GM18526 (cell line): Measurements from ENCODE around the gene AFF2.

Experiments used
- POLR2A ChIP-seq: IDR thresholded peaks from 3 replicates; pipeline ENCODE4 v1.6.1; 2011; ENCODE audit not compliant: insufficient read length; ENCODE audit errors: extremely low read depth

AFF2 gene

GRCh38 chrX:148593987-148594386 is 93.6 kb downstream of the AFF2 start:
- no peak for TF ChIP-seq POLR2A

- no peak for TF ChIP-seq POLR2A
Observed at GRCh38 chrX:148599404-148599803, 99.0 kb downstream of the AFF2 start.

DNA sequence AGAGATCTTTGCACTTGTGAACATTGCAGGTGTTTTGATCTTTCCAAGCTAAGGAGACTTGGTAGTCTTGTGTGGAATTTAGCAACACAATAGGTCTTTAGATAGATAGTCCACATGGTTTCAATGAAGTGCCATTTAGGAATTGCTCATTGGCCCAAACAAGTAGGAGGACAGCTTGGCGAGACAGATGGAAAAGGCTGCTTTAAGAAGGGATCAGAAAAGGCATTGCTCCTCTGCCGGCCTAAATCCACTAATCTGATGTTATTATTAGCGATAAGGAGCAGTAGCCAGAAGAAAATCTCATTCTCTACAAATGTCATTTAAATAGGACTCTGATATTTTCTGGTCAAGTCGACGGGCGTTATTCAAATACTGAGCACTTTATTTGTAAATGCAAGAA is 99.7 kb downstream of the AFF2 start:
- no peak for TF ChIP-seq POLR2A

- TF ChIP-seq POLR2A, result no peak
Observed at GRCh38 chrX:148600581-148600980, 100.2 kb downstream of the AFF2 start.

- no peak for TF ChIP-seq POLR2A
Observed at GRCh38 chrX:148601034-148601433, 100.6 kb downstream of the AFF2 start.

DNA sequence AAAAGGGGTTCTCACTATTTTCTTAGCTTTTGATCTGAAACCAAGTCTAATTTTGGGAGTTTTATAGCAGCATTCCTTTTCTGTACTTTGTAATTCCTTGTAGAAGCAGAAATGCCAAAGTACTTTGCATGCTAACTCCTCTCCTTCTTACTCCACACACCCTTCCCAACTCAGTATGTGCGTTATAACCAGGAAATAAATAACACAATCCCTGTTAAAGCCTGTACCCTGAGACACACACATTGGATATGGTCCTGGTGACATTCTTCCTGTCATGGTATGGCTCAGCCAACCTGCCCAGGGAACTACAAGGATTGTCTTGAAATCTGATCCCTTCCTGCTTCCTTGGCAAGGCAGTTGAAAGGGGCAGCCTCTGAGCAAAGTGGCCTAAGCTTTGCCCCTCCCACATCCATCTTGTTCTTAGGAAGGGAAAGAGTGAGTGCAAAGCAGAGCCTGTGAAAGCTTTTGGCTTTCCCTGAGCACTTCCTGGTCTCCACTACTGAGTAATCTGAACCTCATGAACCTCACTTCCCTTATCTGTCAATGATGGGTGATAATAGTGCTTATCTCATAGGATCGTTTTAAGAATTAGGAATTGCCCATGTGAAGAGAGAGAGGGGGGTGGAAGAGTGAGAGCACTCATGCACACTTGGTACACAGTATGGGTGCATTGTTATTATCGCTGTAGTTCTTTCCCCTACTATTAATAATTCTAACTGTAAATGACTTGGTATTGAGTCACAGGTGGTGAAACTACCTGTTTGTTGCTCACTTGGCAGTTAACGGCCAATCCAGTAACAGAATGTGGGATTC is 109.3 kb downstream of the AFF2 start:
- no peak for TF ChIP-seq POLR2A

GRCh38 chrX:148610328-148610698 is 109.9 kb downstream of the AFF2 start:
- TF ChIP-seq POLR2A, result no peak

GRCh38 chrX:148611993-148612392 is 111.6 kb downstream of the AFF2 start:
- TF ChIP-seq POLR2A, result no peak

GRCh38 chrX:148612431-148612830 is 112.0 kb downstream of the AFF2 start:
- TF ChIP-seq POLR2A, result no peak

DNA sequence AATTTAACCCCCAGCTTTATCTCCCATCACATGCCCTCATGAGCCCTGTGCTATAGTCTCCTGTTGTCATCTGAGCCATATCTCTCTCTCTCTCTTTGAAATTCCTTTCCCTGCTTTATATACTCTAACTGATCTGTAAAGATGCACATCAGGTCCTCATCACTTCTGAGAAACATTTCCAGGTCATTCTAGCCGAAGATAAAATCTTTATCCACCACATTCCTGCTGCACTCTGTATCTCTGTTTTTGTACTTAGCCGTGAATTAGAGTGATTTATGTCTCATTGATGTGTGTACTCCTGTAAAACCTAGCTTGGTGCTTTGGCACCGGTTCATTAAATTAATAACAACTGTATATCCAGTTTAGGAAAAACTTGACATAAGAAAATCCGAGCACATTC is 113.2 kb downstream of the AFF2 start:
- TF ChIP-seq POLR2A, result no peak

- TF ChIP-seq POLR2A, result no peak
Observed at GRCh38 chrX:148615491-148615890, 115.1 kb downstream of the AFF2 start.

GRCh38 chrX:148618470-148619445 is 118.3 kb downstream of the AFF2 start:
- no peak for TF ChIP-seq POLR2A

DNA sequence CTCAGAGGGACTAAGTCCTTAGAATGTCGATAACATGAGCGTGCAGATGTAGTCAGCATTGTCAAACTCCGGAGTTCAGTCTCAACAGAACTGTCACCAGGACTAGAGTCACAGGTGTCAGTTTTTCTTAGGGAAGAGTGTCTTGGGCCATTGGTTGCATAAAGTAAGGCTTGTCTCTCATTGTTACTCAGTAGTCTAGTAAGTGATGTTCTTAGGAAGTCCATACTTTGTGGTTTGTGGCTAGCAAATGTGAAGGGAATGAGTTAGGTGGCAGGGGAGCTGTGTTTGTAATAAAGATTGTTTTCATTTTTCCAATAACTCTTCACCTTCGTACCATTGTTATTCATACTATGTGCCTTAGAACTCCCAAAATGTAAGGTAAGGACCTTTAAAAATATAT is 119.6 kb downstream of the AFF2 start:
- no peak for TF ChIP-seq POLR2A

DNA sequence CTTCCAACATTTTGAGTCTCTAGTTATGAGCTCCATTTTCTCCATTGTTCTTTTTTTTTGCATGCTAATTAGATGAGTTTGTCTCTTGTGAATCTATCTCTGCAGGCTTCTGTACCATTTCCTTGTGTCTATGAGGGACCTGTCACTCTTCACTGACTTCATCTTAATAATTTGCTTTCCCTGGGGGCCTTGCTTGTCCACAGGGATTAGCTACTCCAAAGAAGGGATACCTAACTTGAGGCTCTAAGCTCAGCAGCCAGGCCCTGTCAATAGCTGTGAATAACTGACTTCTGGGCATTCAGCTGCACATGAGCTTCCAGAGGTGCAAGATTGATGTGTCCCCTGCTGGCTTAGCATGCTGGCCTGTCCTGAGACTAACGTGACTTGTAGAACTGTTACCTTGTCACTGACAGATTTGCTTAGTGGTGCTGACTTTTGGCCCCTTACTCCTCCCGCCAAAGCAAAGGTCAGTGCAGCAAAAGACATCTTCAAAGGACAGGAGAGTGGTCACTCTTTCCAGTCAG is 124.6 kb downstream of the AFF2 start:
- no peak for TF ChIP-seq POLR2A

DNA sequence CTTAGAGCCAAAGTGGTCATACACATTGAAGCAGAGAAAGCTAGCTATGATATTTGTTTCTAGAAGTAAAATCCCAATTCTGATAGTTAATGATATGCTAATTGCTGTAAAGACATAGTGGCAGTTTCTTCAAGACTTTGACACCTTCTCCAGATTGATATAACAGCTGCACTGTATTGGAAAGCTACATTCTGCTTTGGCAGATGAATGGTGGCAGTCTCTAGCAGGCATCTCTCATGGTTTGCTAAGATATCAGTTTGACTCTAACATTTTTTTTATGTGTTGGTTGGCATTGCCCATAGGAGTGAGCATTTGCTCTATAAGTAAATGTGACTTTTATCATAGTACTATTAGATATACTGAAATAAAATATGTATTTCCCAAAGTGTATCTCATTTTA is 128.2 kb downstream of the AFF2 start:
- TF ChIP-seq POLR2A, result no peak

- TF ChIP-seq POLR2A, result no peak
Observed at GRCh38 chrX:148629434-148629833, 129.0 kb downstream of the AFF2 start.

GRCh38 chrX:148632444-148632843 is 132.0 kb downstream of the AFF2 start:
- TF ChIP-seq POLR2A, result no peak
